ENCODE measurements around the gene NACC2.
"Not testable (repeated sequence)": the region's sequence is repeated elsewhere in the genome, so short reads cannot be mapped to it uniquely, and the experiment has no call there.

The NACC2 gene

GRCh38 chr9:136081113-136081825, 13.8 kb downstream of the NACC2 start:
- DNase-seq (ENCODE audit: low read depth, low spot score): no peak

GRCh38 chr9:136080716-136081112, 14.4 kb downstream of the NACC2 start:
- DNase-seq (ENCODE audit: low read depth, low spot score): no peak

- no peak for DNase-seq (ENCODE audit: low read depth, low spot score)
These were observed 15.2 kb downstream of the NACC2 start for GRCh38 chr9:136079916-136080246.

GRCh38 chr9:136079211-136079915, 15.7 kb downstream of the NACC2 start:
- no peak for DNase-seq (ENCODE audit: low read depth, low spot score)

- no peak for DNase-seq (ENCODE audit: low read depth, low spot score)
These were observed 16.5 kb downstream of the NACC2 start for GRCh38 chr9:136078498-136079011.

- DNase-seq (ENCODE audit: low read depth, low spot score): no peak
These were observed 17.1 kb downstream of the NACC2 start for GRCh38 chr9:136078024-136078423.

GRCh38 chr9:136077491-136077890, 17.6 kb downstream of the NACC2 start:
- DNase-seq (ENCODE audit: low read depth, low spot score): no peak

- no peak for DNase-seq (ENCODE audit: low read depth, low spot score)
These were observed 19.0 kb downstream of the NACC2 start for GRCh38 chr9:136075881-136076678.

GRCh38 chr9:136075134-136075841, 19.8 kb downstream of the NACC2 start:
- no peak for DNase-seq (ENCODE audit: low read depth, low spot score)

- DNase-seq (ENCODE audit: low read depth, low spot score): no peak
These were observed 20.4 kb downstream of the NACC2 start for GRCh38 chr9:136074706-136075105.

GRCh38 chr9:136062657-136063439, 32.2 kb downstream of the NACC2 start:
- no peak for DNase-seq (ENCODE audit: low read depth, low spot score)

GRCh38 chr9:136061916-136062315, 33.2 kb downstream of the NACC2 start:
- not testable (repeated sequence) for DNase-seq (ENCODE audit: low read depth, low spot score)

- no peak for DNase-seq (ENCODE audit: low read depth, low spot score)
These were observed 33.7 kb downstream of the NACC2 start for GRCh38 chr9:136061405-136061804.

GRCh38 chr9:136060671-136061371, 34.3 kb downstream of the NACC2 start:
- DNase-seq (ENCODE audit: low read depth, low spot score): no peak

GRCh38 chr9:136059851-136060670, 35.0 kb downstream of the NACC2 start:
- no peak for DNase-seq (ENCODE audit: low read depth, low spot score)

- no peak for DNase-seq (ENCODE audit: low read depth, low spot score)
These were observed 35.7 kb downstream of the NACC2 start for GRCh38 chr9:136059321-136059791.

- DNase-seq (ENCODE audit: low read depth, low spot score): no peak
These were observed 36.2 kb downstream of the NACC2 start for GRCh38 chr9:136058801-136059302.

GRCh38 chr9:136058084-136058483, 37.0 kb downstream of the NACC2 start:
- DNase-seq (ENCODE audit: low read depth, low spot score): no peak

All from smooth muscle cell of the brain vasculature (primary cell).